Middle frontal gyrus (tissue), 1 donor: ENCODE measurements around the gene SPANXN4.

Source experiments
- DNase-seq: peaks from one replicate; pipeline ENCODE4 v3.0.0-alpha.2; 2015; ENCODE audit warnings: low spot score; ENCODE audit errors: extremely low spot score

The SPANXN4 gene, protein sequence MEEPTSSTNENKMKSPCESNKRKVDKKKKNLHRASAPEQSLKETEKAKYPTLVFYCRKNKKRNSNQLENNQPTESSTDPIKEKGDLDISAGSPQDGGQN

DNA sequence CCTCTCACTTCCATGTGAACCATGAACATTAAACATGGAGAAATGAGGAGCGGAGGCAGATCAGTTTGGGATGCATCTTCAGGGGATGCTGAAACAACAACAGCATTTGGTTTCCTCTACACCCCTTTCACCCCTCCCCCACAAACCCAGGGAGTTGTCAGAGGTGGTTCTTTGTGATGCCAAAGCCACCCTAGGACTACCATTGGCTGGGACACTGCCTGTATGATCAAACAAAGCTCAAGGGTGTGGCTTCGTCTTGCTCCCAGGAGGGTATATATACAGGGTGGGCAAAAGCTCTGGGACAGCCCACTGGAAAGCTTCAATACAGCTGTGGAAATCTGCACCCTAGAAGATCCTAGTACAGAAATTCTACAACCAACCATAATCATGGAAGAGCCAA lies at the start of gene SPANXN4:
Gene SPANXN4 (plus strand): TSS at position 301 of the 400 bp plus-strand sequence. CDS start 87 bp downstream, at position 388.
- DNase-seq: no peak

DNA sequence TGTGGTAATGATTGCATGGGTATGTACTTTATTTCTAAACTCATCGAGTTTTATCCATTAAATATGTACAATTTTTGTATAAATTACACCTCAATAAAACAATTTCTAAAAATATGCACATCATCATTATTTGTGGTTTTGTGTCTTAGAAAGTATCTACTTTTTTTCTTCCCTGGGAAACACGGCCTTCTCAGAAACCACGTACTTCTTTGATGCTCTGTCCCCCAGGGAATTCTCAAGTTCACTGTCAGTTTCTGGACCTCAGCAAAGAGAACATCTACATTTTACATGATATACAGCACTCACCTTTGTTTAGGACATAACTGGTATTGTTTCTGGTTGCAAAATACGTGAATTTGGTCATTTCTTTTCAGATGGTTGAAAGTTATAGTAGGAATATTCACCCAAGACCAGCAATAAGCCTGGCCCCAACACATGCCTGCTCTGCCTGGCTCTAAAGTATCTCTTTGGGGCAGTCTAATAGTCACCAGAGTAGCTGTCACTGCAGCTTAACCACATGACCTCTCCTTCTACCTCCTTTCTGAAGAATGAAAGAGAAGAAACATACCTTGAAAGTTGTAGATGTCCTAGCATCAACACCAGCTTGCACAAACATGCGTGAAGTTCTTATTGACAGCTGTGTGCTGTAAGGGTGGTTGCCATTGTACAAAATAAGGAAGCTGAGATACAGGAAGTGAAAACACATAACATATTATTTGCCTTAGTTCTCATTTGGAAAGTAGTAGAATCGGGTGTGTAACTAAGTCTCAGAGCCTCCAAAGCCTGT lies 48.4 kb upstream of the SPANXN4 start:
- no peak for DNase-seq

DNA sequence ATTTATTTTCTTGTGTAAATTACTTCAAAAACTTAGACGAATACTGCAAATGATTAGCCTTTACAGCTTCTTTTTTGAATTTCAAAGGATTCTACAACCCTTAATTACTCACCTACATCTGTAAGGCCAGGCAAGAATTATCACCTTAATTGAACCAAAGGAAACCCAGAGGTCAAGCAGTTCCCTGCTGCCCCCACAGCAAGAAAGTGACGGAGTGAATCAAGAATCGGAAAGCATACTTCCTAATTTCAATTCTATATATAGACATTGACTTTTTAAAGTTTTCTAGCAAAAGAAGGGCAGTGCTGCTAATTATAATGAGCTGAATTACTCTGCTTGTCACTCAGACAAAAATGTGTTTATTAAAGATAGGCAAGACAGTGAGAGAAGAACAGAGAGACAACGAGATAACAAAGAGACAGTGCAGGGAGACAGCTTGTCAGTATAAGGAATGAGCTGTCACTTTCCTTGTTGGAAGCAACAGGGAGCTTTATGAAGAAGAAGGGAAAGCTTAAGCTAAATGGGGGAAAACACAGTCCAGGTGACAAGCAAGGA lies 47.5 kb upstream of the SPANXN4 start:
- no peak for DNase-seq

DNA sequence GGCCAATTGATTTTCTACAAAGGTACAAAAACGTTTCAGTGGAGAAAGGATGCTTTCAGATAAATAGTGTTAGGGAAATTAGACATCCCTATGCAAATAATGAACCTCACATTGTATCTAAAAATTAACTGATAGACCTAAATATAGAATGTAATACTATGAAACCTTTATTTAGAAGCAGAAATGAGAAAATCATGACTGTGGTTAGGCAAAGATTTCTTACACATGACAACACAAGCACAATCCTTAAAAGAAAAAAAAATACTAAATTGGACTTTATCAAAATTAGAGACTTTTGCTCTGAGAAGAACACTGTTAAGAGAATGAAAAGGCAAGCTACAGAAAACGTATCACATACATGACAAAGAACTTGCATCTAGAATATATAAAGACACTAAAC lies 43.0 kb upstream of the SPANXN4 start:
- no peak for DNase-seq

DNA sequence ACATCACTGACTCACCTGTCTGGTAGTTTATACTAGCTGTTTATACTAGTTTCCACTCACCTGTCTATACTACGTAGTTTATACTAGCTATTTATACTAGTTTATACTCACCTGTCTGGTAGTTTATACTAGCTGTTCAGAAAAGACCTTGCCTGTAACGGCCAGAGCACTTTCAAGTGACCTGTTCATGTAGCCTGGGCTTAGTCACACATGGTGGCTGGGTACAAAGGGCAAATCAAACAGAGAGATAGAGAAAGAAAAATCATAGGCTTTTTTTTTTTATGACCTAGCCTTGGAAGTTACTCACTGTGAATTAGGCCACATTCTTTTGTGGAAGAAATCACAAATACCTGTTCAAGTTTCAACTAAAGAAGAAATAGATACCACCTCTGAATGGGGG lies 30.7 kb upstream of the SPANXN4 start:
- no peak for DNase-seq

DNA sequence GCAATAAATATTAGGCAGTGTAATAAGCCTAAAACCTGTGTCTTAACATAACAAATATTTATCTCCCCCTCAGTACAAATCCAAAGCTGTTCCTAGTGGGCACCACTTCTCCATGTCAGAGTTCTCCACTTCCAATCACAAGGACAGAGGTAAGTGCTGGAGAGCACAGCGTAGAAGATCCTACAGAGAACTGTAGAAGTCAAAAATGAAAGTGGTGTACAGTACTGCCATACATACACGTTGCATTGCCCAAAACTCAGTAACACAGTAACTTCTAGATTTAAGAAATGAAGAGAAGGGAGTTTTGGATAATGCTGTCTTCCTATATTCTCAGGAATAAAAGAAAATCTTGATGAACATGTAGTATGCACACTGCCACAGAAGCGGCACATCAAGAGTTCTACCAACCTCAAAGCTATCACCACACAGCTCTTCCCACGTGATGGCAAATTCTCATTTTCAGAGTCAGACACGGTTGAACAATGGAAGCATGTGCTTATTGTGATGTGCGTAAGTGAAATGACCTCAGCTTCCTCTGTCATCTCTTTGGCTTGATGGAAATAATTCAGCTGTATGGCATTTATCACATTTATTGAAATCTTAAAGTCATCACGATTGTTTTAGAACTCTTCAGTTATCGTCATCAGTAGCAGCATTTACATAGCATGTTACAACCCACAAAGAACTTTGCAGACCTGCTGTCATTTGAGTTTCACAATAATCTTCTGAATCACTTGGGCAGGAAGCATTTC lies 27.1 kb upstream of the SPANXN4 start:
- DNase-seq: no peak

DNA sequence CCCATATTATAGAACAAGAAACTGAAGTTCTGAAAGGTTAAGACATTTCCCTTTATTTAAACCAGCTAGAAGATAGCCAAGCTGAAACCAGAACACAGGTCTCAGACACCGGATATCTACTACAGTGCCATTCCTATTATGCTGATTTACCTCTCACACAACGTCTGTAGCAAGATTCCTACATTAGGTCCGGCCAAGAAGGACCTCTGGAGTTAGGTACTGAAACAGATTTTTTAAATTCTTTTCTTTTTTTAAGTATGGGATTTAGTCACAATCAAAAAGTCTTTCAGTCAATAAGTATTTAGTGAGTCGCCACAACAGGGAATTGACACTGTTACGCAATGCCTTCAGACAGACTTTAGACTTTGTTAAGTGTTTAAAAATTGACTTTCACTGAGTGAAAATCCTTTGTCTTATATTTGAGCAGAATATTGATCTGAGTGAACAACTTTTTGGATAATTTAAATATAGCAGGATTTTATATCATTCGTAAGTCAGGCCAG lies 26.5 kb upstream of the SPANXN4 start:
- no peak for DNase-seq

DNA sequence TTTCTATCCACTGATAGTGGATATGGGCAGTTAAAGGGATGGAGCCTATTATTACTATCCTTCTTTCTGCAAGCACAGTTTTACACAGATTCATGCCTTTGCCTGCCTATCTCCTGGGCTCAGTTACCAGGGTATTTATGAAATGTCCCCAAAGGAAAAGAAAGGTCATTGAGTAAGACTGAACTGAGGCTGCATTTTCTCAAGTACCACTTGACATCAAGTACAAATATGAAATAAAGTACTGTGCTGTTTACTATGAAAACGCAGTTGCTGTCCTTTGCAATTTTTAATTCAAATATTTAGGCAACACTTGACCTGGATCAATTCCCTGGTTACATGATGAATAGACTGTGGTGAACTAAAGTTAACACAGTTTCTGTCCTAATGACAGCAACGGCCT lies 23.5 kb upstream of the SPANXN4 start:
- no peak for DNase-seq

DNA sequence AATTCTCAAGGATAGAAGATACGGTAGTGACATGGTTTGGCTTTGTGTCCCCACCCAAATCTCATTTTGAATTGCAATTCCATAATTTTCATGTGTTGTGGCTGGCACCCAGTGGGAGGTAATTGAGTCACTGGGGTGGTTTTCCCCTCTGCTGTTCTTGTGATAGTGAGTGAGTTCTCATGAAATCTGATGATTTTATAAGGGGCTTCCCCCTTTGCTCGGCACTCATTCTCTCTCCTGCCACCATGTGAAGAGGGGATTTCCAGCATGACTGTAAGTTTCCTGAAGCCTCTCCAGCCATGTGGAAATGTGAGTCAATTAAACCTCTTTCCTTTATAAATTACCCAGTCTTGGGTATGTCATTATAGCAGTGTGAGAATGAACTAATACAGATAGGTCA lies 8.5 kb upstream of the SPANXN4 start:
- DNase-seq: no peak

DNA sequence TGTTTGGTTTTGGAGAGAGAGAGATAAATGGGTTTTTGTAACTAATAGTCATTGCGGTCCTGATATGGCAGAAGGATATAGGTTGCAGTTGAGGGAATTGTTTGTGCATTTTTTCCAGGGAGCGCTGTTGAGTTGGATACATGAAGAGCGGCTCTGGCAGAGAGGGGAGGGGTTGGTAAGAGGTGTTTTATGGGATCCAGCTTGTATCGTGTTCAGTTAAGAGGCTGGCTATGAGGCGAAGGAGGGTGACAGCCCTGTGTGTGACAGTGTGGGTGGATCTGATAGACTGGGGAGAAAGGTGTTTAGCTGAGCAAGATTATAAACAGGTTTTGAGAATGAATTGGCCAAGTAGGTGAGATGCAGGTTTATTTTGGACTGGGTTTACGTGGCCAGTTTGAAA lies 1.5 kb downstream of the SPANXN4 start:
- no peak for DNase-seq

DNA sequence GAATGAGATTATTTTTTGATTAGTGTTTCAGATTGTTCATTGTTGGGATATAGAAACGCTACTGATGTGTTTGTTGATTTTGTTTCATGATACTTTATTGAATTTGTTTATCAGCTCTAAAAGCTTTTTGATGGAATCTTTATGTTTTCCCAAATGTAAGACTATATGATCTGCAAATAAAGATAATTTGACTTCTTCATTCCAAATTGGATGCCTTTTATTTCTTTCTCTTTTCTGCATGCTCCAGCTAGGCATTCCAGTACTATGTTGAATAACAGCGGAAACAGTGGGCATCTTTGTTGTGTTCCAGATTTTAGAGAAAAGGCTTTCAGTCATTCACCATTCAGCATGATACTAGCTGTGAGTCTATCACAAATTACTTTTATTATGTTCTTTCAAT lies 21.8 kb downstream of the SPANXN4 start:
- DNase-seq: no peak

DNA sequence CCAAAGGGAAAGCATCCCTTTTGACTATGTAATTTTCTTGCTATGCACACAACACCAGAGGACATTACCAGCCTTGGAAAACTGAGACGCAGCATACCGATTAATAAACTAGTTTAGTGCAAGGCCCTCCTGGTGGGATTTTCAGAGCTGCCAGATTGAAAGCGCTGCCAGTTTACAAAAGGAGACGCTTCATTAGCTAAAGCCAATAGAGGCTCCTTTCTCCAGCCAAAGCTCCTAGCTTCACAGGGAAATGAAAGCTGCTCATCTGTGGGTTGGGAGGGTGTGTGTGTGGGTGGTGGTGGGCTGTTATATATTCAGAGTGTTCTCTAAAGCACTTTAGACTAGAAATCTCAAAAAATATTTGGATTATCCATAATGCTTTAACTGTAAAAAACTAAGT lies 32.4 kb downstream of the SPANXN4 start:
- no peak for DNase-seq

DNA sequence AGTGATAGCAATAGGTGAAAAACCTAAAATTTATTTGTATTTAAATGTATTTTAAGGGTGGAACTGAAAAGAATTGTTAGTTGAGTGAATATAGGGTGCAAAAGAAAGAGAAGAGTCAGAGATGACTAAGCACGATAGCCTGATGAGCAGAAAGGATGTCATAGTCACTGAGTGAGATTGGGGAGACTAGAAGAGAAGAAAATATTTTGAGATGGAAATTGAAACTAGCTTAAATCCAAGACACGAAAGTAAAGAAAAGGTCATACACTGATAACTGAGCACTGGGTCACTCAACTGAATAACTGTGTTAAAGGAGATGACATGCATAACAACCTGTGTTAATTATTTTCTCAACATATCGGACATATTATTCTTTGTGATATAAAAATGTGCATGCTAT lies 55.5 kb downstream of the SPANXN4 start:
- DNase-seq: no peak

DNA sequence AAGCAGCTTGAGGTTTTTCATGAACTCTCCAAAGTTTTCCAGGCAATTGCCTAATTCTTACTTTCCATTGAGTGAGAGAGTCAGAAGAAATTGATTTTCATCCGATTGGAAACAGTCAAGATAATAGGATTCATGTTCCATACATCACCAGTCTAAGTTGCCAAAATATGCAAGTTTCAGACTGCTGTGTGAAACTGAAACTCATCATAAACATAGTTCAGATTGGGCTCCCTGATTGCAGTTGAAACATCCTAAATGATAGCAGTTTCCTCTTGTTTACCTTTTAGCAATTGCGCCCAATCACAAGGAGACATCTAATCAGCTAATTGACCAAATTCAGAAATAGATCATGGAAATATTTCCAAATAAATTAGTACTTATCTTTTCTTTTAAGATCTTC lies 56.8 kb downstream of the SPANXN4 start:
- DNase-seq: no peak
